Thoracic aorta (tissue), 2 donors: Measurements from ENCODE around the gene CRISPLD2. TPM values are rescaled to one million over a fixed set of nuclear protein-coding genes. Genes with fewer than 3 reads are reported as not detected.

Experiments
- ATAC-seq: fragments of 150-250 bp; one replicate; pipeline ENCODE4 v1.8.0; 2017; ENCODE audit warnings: low read depth; ENCODE audit not compliant: insufficient number of reproducible peaks, low FRiP score
- DNase-seq: peaks from one replicate; pipeline ENCODE4 v3.0.0-alpha.2; 2020; ENCODE audit warnings: low spot score
- H3K27ac ChIP-seq, 2 donors: fragments of 200-600 bp; sonication (generic); 1 replicate in 1 of 2; 2 replicates in 1 of 2; pipeline ENCODE4 v1.5.1; 2016; ENCODE audit warnings: mild to moderate bottlenecking in 2 of 2, moderate library complexity in 2 of 2
- H3K27me3 ChIP-seq: fragments of 200-600 bp; sonication (generic); replicated peaks from 2 replicates; pipeline ENCODE4 v1.6.0; 2016; ENCODE audit warnings: mild to moderate bottlenecking; ENCODE audit not compliant: insufficient read depth
- H3K36me3 ChIP-seq: fragments of 200-600 bp; sonication (generic); one replicate; pipeline ENCODE4 v1.5.1; 2016
- H3K4me1 ChIP-seq, 2 donors: fragments of 200-600 bp; sonication (generic); 1 replicate in 1 of 2; 2 replicates in 1 of 2; pipeline versions ENCODE4 v1.5.1 to v1.6.0; 2016; ENCODE audit warnings: low read depth in 2 of 2, mild to moderate bottlenecking in 1 of 2; ENCODE audit not compliant: control insufficient read depth in 1 of 2
- H3K4me3 ChIP-seq: fragments of 200-600 bp; sonication (generic); 2 replicates; pipeline ENCODE4 v1.5.1; 2016; ENCODE audit warnings: mild to moderate bottlenecking
- H3K9me3 ChIP-seq: fragments of 200-600 bp; sonication (generic); 2 replicates; pipeline ENCODE4 v1.5.1; 2016
- CTCF ChIP-seq: fragments of 200-600 bp; sonication (generic); IDR thresholded peaks from one replicate; pipeline ENCODE4 v1.5.1; 2019; ENCODE audit warnings: antibody characterized with exemption
- total RNA-seq, 2 donors: library from RNA; depleted of rRNA; stranded (reverse); fragments of >200 nt; gene quantifications; one replicate each; pipeline versions ENCODE4 v1.1.0 to v1.2.3, GENCODE V29; 2016

Gene CRISPLD2
- total RNA-seq, 2 donors from 2014 or later, result 116 to 390 TPM

- Histone ChIP-seq H3K27ac (no peak overlapping the region), H3K36me3 (no peaks in the 10 kb centered on the region)
- no peak for DNase-seq
Measured at GRCh38 chr16:84874004-84874435, 54.2 kb downstream of the CRISPLD2 start.

GRCh38 chr16:84874553-84874952 lies 54.8 kb downstream of the CRISPLD2 start:
- no peaks in the 10 kb centered on the region for H3K27me3 ChIP-seq
- no peak for DNase-seq
- H3K27ac ChIP-seq, result no peak overlapping the region
- H3K4me1 ChIP-seq, result no peaks in the 10 kb centered on the region
- no peak for ATAC-seq
- no peaks in the 10 kb centered on the region for H3K9me3 ChIP-seq
- H3K36me3 ChIP-seq, result no peaks in the 10 kb centered on the region
- no peak for TF ChIP-seq CTCF
- no peak overlapping the region for H3K4me3 ChIP-seq

More at GRCh38 chr16:84874004-84874435, 54.2 kb downstream of the CRISPLD2 start:
- H3K27me3 ChIP-seq, result no peaks in the 10 kb centered on the region
- no peak for TF ChIP-seq CTCF
- no peak for ATAC-seq
- no peaks in the 10 kb centered on the region for H3K4me1 ChIP-seq
- no peaks in the 10 kb centered on the region for H3K9me3 ChIP-seq
- no peak overlapping the region for H3K4me3 ChIP-seq

GRCh38 chr16:84874983-84875382 lies 55.2 kb downstream of the CRISPLD2 start:
- H3K4me1 ChIP-seq, result no peaks in the 10 kb centered on the region
- no peaks in the 10 kb centered on the region for H3K36me3 ChIP-seq
- ATAC-seq (no peak), DNase-seq (no peak)
- H3K4me3 ChIP-seq, result no peak overlapping the region
- no peaks in the 10 kb centered on the region for H3K27me3 ChIP-seq
- no peak for TF ChIP-seq CTCF
- no peak overlapping the region for H3K27ac ChIP-seq
- H3K9me3 ChIP-seq, result no peaks in the 10 kb centered on the region

GRCh38 chr16:84875846-84876245 lies 56.1 kb downstream of the CRISPLD2 start:
- no peak for TF ChIP-seq CTCF
- DNase-seq (no peak), ATAC-seq (no peak)
- Histone ChIP-seq H3K9me3 (no peaks in the 10 kb centered on the region), H3K36me3 (no peaks in the 10 kb centered on the region), H3K27ac (no peak overlapping the region), H3K4me3 (no peak overlapping the region), H3K27me3 (no peaks in the 10 kb centered on the region), H3K4me1 (no peaks in the 10 kb centered on the region)

GRCh38 chr16:84876873-84877606 lies 57.3 kb downstream of the CRISPLD2 start:
- ATAC-seq (no peak), DNase-seq (no peak)
- no peak overlapping the region for H3K4me3 ChIP-seq
- no peaks in the 10 kb centered on the region for H3K9me3 ChIP-seq
- H3K27ac ChIP-seq, result no peak overlapping the region
- TF ChIP-seq CTCF, result no peak
- H3K4me1 ChIP-seq, result no peaks in the 10 kb centered on the region
- no peaks in the 10 kb centered on the region for H3K36me3 ChIP-seq
- H3K27me3 ChIP-seq, result no peaks in the 10 kb centered on the region
